GM12864 (cell line): ENCODE results near the gene PLEKHB1.

Experiments used
- DNase-seq: peaks from one replicate; pipeline ENCODE4 v3.0.0-alpha.2; 2011; ENCODE audit warnings: low read depth
- H3K4me3 ChIP-seq: 2 replicates; pipeline ENCODE4 v1.5.1; 2011; ENCODE audit warnings: mild to moderate bottlenecking, low read depth, low read length, control low read depth
- TF ChIP-seq, protein P1 (sequence below): IDR thresholded peaks from 2 replicates; pipeline ENCODE4 v1.5.1; 2011; ENCODE audit warnings: low read depth, mild to moderate bottlenecking, moderate library complexity, low read length, control low read depth, inconsistent platforms; ENCODE audit errors: missing control alignments

The PLEKHB1 gene, protein sequence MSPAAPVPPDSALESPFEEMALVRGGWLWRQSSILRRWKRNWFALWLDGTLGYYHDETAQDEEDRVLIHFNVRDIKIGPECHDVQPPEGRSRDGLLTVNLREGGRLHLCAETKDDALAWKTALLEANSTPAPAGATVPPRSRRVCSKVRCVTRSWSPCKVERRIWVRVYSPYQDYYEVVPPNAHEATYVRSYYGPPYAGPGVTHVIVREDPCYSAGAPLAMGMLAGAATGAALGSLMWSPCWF

DNA sequence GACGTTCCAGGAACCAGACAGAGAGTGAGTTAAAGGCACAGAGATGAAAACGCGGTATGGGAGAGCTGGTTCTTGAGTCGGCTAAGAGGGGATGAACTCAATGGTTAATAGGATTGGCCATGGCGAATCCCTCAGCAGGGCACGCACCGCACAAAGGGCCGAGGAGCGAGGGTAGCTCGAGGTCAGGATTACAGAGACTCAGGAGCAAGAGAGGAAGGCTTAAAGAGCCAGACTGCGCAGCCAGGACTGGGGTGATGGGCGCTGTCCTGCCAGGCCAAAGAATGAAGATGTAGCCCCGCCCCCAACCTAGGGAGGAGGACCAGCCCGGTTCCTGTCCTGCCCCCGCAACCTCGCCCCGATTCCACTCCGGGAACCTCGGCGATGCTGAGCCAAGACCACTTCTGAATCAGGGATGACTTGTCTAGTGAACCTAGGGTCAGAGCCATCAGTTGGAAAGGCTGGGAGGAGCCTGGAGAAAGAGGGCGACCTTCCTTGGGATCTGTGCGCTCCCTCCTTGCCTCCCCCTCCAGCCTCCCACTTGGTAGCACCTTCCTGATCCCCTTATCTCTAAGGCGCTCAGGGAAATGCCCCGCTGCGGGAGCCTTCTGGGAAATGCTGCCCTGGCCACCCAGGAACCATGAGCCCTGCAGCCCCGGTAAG lies at the start of gene PLEKHB1:
Gene PLEKHB1, plus strand, starts transcription at position 610 of the 660 bp plus-strand sequence. Its CDS starts 28 bp downstream, at position 638.
- no peak within 1 kb of the TSS for H3K4me3 ChIP-seq
- TF ChIP-seq, protein P1, sequence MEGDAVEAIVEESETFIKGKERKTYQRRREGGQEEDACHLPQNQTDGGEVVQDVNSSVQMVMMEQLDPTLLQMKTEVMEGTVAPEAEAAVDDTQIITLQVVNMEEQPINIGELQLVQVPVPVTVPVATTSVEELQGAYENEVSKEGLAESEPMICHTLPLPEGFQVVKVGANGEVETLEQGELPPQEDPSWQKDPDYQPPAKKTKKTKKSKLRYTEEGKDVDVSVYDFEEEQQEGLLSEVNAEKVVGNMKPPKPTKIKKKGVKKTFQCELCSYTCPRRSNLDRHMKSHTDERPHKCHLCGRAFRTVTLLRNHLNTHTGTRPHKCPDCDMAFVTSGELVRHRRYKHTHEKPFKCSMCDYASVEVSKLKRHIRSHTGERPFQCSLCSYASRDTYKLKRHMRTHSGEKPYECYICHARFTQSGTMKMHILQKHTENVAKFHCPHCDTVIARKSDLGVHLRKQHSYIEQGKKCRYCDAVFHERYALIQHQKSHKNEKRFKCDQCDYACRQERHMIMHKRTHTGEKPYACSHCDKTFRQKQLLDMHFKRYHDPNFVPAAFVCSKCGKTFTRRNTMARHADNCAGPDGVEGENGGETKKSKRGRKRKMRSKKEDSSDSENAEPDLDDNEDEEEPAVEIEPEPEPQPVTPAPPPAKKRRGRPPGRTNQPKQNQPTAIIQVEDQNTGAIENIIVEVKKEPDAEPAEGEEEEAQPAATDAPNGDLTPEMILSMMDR, result no peak
- DNase-seq, result no peak

DNA sequence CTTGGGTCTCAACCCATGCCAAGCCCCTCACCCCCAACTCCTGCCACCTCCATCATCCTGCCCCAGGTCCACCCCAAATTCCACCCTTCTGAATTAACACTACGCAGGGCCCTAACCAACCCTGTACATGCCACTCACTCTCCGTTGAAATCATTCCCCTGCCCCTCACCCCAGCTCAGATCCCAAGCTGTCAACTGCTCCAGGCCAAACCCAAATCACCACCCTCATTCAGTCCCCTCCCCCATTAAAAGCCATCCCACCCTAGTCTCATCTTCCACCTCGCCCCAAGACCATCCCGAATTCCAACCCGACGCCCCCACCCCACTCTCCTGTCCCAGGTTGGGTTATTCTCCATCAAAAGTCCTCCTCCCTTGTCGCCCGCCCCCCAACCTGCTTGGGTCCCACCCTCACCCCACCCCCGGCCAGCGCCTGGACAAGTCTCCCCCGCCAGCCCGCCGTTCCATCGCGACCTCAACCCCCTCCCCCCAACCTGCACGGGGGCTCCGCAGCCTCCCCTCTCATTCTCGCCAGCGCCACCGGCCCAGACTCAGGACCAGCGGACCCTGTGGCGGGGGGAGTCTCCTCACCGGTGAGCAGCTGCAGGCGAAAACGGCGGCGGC lies 48.9 kb upstream of the PLEKHB1 start:
- peak overlapping the region; percentile 81 for H3K4me3 ChIP-seq
- no peak for DNase-seq
- TF ChIP-seq, protein P1, result no peak

DNA sequence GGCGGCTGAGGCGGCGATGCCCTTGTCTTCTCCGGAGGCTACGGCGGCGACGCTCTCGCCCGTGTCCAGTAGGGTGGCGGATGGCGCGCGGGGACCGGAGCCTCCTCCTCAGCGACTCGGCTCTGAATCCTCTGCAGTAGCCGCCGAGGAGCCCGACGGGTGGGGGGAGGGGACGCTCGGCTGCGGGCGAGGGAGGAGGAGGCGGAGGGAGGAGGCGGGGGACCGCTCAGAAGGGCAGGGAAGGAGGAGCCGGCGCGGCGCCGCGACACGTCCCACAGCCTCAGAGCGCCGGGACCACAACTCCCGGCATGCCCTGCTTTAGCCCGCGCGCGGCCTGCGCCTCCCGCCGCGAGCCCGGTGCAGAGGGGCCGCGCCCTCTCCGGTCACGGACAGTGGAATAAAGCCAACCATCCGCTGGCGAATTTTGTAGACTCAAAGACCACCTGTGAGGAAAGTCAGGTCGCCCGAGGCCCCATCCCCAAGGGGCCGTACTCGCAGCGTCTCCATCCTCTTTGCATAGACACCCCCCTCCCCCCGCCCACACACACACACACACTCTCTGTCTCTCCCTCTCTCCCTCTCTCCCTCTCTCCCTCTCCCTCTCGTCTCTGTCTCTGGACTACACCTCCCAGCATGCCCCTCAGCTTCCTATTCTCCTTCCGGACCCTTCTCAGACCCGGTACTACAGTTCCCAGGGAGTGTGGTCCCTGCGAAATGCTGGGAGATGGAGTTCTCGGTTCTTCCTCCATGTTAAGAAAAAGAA lies 48.2 kb upstream of the PLEKHB1 start, which contains the start of gene FAM168A:
Gene FAM168A, minus strand, starts transcription at position 157 of the 763 bp plus-strand sequence. CDS start 129,638 bp downstream, outside the sequence.
- peak within 1 kb of the TSS; percentile 81 for H3K4me3 ChIP-seq
- peak; percentile 83 for DNase-seq
- TF ChIP-seq, protein P1, result peak; percentile 6

DNA sequence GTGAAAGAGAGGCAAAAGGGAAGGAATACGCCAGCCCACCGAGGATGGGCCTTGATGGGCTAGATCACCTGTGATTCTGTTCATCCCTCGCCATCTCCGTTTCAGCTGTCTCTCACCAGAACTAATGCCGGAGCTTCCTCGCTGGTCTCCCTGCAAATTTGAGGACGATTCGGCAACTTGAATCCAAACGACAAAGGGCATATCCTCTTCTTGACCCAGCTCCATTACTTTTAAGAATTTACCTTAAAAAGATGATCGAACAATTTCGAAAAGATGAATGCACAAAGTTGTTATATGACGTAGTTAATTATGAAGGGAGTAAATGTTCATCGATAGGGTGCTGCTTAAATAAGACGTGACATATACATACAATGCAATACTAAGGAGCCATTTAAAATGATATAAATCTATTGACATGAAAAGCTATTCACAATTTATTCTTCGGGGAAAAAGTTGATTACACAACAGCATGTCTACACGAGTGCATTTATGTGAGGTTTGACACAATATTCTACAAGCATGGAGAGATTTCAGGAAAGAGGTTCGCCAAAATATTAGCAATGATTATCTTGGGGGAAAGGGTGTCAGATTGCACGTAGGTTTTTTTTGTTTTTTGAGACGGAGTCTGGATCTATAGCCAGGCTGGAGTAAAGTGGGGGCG lies 47.5 kb upstream of the PLEKHB1 start:
- no peak for DNase-seq
- H3K4me3 ChIP-seq, result peak overlapping the region; percentile 81
- TF ChIP-seq, protein P1, result no peak

DNA sequence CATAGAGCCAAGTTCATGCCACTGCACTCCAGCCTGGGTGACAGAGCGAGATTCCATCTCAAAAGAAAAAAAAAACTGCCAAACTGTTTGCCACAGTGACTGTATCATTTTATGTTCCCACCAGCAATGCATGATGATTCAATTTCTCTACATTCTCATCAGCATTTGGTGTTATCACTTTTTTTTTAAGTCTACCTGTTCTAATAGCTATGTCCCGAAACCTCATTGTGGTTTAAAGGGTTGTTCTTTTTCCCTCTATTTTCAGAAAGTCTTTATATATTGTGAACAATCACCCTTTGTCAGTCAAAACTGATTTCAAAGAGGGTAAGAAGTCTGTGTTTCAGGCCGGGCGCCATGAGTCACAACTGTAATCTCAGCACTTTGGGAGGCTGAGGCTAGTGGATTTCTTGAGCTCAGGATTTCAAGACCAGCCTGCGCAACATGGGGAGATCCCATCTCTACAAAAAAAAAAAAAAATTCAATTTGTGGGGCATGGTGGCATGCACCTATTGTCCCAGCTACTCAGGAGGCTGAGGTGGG lies 33.7 kb upstream of the PLEKHB1 start:
- TF ChIP-seq, protein P1, result no peak
- no peak for DNase-seq
- no peak overlapping the region for H3K4me3 ChIP-seq

DNA sequence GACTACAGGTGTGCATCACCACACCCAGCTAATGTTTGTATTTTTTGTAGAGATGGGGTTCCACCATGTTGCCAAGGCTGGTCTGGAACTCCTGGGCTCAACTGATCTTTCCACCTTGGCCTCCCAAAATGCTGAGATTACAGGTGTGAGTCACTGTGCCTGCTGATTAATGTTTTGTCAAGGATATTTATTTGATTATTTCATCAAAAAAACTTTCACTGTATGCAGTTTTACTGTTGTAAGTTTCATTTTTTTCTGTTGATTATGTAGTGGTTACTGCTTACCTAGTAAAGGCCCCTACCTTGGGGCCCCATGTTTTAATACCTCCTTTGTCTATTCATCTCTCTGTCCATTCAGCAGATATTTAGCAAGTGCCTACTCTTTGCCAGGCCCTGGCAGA lies 31.8 kb upstream of the PLEKHB1 start:
- no peak for DNase-seq
- H3K4me3 ChIP-seq, result no peak overlapping the region
- TF ChIP-seq, protein P1, result no peak
